Thyroid gland (tissue), 4 donors: ENCODE results near the gene NUMB.

Source experiments
- CTCF ChIP-seq, 6 experiments: fragments of 200-600 bp in 3 of 6; fragments of 450-650 bp in 3 of 6; sonication (generic) in 3 of 6; IDR thresholded peaks; one replicate each; pipeline ENCODE4 v1.5.1; 2016 to 2019; ENCODE audit warnings: antibody characterized with exemption in 6 of 6, mild to moderate bottlenecking in 2 of 6, inconsistent platforms in 1 of 6, moderate library complexity in 1 of 6
- POLR2A ChIP-seq, 2 donors: fragments of 450-650 bp; IDR thresholded peaks; one replicate each; pipeline ENCODE4 v1.6.1; 2017; ENCODE audit warnings: antibody characterized with exemption in 2 of 2, mild to moderate bottlenecking in 2 of 2, moderate library complexity in 1 of 2

- TF ChIP-seq CTCF (IDR thresholded peaks at IDR 0.05) (no peak), POLR2A (IDR thresholded peaks at IDR 0.05) (no peak)
These were observed 145.2 kb downstream of the NUMB start for GRCh38 chr14:73313151-73313550.
